Measurements from ENCODE around the gene CCNC. TPM values are rescaled to one million over a fixed set of nuclear protein-coding genes. Genes with fewer than 3 reads are reported as not detected.
A peak's percentile ranks its signal among the peaks of the same experiment; 100 is the strongest.

The CCNC gene
- total RNA-seq, 2 donors from 2014 or later, result 56.3 to 70.5 TPM

- H3K27me3 ChIP-seq, result no peaks in the 10 kb centered on the region
- WGBS, 2 donors, result 76 to 92% methylated on average over 1 of the region's 1 CpG
- DNase-seq (no peak), ATAC-seq (no peak)
- no peaks in the 10 kb centered on the region for H3K4me1 ChIP-seq
- no peaks in the 10 kb centered on the region for H3K9me3 ChIP-seq
- intact Hi-C loops (cut with DNase I), result no loop called here
- H3K36me3 ChIP-seq (replicated peaks in 1 of 2; ENCODE audit: insufficient read depth in 1 of 2, low read depth in 2 of 2), result peaks cover 0 to 3% of the 10 kb centered on the region in 2 donors
- TF ChIP-seq POLR2A (IDR thresholded peaks at IDR 0.05), result no peak
- TF ChIP-seq CTCF (IDR thresholded peaks at IDR 0.05), result no peak
- no peak overlapping the region for H3K4me3 ChIP-seq
- H3K27ac ChIP-seq, result no peak overlapping the region
These were observed 37.8 kb downstream of the CCNC start for GRCh38 chr6:99530627-99531026.

- ATAC-seq, result no peak
These were observed 45.9 kb downstream of the CCNC start for GRCh38 chr6:99522531-99522930.

GRCh38 chr6:99521633-99522151, 46.8 kb downstream of the CCNC start:
- peak overlapping the region; percentile 82 to 93 (median 90) for H3K27ac ChIP-seq
- TF ChIP-seq POLR2A (IDR thresholded peaks at IDR 0.05) (no peak), CTCF (IDR thresholded peaks at IDR 0.05) (no peak)
- ATAC-seq (peak; percentile 22), DNase-seq (peak in 2 of 4 donors; percentile 9 to 16)
- no peaks in the 10 kb centered on the region for H3K27me3 ChIP-seq
- no peaks in the 10 kb centered on the region for H3K9me3 ChIP-seq
- WGBS, 2 donors, result 30 to 35% methylated on average over 9 of the region's 9 CpGs
- peak overlapping the region; percentile 54 to 60 for H3K4me3 ChIP-seq
- intact Hi-C loops (cut with DNase I), result no loop called here
- no peaks in the 10 kb centered on the region for H3K36me3 ChIP-seq (replicated peaks in 1 of 2; ENCODE audit: insufficient read depth in 1 of 2, low read depth in 2 of 2)
- peaks cover 22% of the 10 kb centered on the region for H3K4me1 ChIP-seq

More at GRCh38 chr6:99522531-99522930, 45.9 kb downstream of the CCNC start:
- intact Hi-C loops (cut with DNase I), result no loop called here
- H3K9me3 ChIP-seq, result no peaks in the 10 kb centered on the region
- TF ChIP-seq CTCF (IDR thresholded peaks at IDR 0.05) (no peak), POLR2A (IDR thresholded peaks at IDR 0.05) (no peak)
- no peak overlapping the region for H3K27ac ChIP-seq
- no peaks in the 10 kb centered on the region for H3K27me3 ChIP-seq
- no peak overlapping the region for H3K4me3 ChIP-seq
- no peaks in the 10 kb centered on the region for H3K36me3 ChIP-seq (replicated peaks in 1 of 2; ENCODE audit: insufficient read depth in 1 of 2, low read depth in 2 of 2)
- WGBS, 2 donors, result 87 to 90% methylated on average over 4 of the region's 4 CpGs
- H3K4me1 ChIP-seq, result peaks cover 22% of the 10 kb centered on the region
- DNase-seq, result no peak

- peak; percentile 99 for ATAC-seq
- intact Hi-C loops (cut with DNase I), result no loop called here
- H3K27ac ChIP-seq, result peak overlapping the region; percentile 82 to 93 (median 90)
- DNase-seq, result peak; percentile 85 to 90 (median 86)
- H3K36me3 ChIP-seq (replicated peaks in 1 of 2; ENCODE audit: insufficient read depth in 1 of 2, low read depth in 2 of 2), result no peaks in the 10 kb centered on the region
- WGBS, 2 donors, result 0 to 1% methylated on average over 33 to 47 of the region's 47 CpGs
- peak overlapping the region; percentile 54 to 60 for H3K4me3 ChIP-seq
- TF ChIP-seq POLR2A (IDR thresholded peaks at IDR 0.05) (peak; percentile 80 to 97 (median 94)), CTCF (IDR thresholded peaks at IDR 0.05) (peak; percentile 81 to 94 (median 89))
- H3K27me3 ChIP-seq, result no peaks in the 10 kb centered on the region
- no peaks in the 10 kb centered on the region for H3K9me3 ChIP-seq
- H3K4me1 ChIP-seq, result peaks cover 27% of the 10 kb centered on the region
These were observed 47.4 kb downstream of the CCNC start for GRCh38 chr6:99520855-99521632.
